GM23338 (cell line): ENCODE results near the gene HDAC9.

Experiments used
- EZH2 ChIP-seq: fragments of 200-600 bp; sonication (generic); IDR thresholded peaks from one replicate; pipeline ENCODE4 v1.8.0; 2017; ENCODE audit warnings: antibody characterized with exemption, mild to moderate bottlenecking, low read depth; ENCODE audit not compliant: unreplicated experiment
- EZH2phosphoT487 ChIP-seq: fragments of 200-600 bp; sonication (generic); IDR thresholded peaks from one replicate; pipeline ENCODE4 v1.8.1; 2018; ENCODE audit warnings: antibody characterized with exemption; ENCODE audit not compliant: unreplicated experiment
- POLR2AphosphoS5 ChIP-seq: IDR thresholded peaks from 2 replicates; pipeline ENCODE4 v1.6.1; 2016; ENCODE audit warnings: antibody characterized with exemption, low read depth
- ZNF331 ChIP-seq: fragments of 250-450 bp; sonication (Bioruptor Pico); IDR thresholded peaks from 2 replicates; pipeline ENCODE4 v1.5.0; 2020; ENCODE audit warnings: low read depth, mild to moderate bottlenecking, moderate library complexity
- TF ChIP-seq, protein P1 (sequence below), 2 experiments: fragments of 200-600 bp in 1 of 2; sonication (generic) in 1 of 2; conservative IDR thresholded peaks; 2 replicates each; pipeline versions ENCODE4 v1.5.1 to v1.6.1; 2016 to 2017; ENCODE audit warnings: antibody characterized with exemption in 2 of 2, low read depth in 2 of 2, mild to moderate bottlenecking in 2 of 2, moderate library complexity in 1 of 2
- TF ChIP-seq, protein P2 (sequence below): fragments of 250-450 bp; sonication (Bioruptor Pico); IDR thresholded peaks from 2 replicates; pipeline ENCODE4 v1.5.0; 2020; ENCODE audit warnings: mild to moderate bottlenecking, moderate library complexity
- TF ChIP-seq, protein P3 (sequence below): IDR thresholded peaks from one replicate; pipeline ENCODE4 v1.6.1; 2018; ENCODE audit warnings: antibody characterized with exemption; ENCODE audit not compliant: unreplicated experiment

DNA sequence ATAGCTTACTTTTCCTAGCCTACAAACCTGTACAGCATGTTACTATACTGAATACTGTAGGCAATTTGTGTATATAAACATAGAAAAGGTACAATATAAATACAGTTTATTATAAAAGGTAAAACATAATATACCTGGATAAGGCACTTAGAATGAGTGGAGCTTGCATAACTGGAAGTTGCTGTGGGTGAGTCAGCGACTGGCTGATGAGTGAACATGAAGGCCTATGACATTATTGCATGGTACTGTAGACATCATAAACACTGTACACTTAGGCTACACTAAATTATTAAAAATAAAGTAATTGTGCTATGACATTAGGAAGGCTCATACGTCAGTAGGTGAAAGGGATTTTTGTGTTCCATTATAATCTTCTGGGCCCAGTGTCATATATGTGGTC is 228.8 kb downstream of the HDAC9 start:
- TF ChIP-seq, protein P1, sequence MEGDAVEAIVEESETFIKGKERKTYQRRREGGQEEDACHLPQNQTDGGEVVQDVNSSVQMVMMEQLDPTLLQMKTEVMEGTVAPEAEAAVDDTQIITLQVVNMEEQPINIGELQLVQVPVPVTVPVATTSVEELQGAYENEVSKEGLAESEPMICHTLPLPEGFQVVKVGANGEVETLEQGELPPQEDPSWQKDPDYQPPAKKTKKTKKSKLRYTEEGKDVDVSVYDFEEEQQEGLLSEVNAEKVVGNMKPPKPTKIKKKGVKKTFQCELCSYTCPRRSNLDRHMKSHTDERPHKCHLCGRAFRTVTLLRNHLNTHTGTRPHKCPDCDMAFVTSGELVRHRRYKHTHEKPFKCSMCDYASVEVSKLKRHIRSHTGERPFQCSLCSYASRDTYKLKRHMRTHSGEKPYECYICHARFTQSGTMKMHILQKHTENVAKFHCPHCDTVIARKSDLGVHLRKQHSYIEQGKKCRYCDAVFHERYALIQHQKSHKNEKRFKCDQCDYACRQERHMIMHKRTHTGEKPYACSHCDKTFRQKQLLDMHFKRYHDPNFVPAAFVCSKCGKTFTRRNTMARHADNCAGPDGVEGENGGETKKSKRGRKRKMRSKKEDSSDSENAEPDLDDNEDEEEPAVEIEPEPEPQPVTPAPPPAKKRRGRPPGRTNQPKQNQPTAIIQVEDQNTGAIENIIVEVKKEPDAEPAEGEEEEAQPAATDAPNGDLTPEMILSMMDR (conservative IDR thresholded peaks at IDR 0.05; ENCODE audit: low read depth in 2 of 2) = no peak
- no peak for TF ChIP-seq ZNF331 (CRISPR knock-in tag)
- TF ChIP-seq POLR2AphosphoS5 = no peak
- TF ChIP-seq, protein P2, sequence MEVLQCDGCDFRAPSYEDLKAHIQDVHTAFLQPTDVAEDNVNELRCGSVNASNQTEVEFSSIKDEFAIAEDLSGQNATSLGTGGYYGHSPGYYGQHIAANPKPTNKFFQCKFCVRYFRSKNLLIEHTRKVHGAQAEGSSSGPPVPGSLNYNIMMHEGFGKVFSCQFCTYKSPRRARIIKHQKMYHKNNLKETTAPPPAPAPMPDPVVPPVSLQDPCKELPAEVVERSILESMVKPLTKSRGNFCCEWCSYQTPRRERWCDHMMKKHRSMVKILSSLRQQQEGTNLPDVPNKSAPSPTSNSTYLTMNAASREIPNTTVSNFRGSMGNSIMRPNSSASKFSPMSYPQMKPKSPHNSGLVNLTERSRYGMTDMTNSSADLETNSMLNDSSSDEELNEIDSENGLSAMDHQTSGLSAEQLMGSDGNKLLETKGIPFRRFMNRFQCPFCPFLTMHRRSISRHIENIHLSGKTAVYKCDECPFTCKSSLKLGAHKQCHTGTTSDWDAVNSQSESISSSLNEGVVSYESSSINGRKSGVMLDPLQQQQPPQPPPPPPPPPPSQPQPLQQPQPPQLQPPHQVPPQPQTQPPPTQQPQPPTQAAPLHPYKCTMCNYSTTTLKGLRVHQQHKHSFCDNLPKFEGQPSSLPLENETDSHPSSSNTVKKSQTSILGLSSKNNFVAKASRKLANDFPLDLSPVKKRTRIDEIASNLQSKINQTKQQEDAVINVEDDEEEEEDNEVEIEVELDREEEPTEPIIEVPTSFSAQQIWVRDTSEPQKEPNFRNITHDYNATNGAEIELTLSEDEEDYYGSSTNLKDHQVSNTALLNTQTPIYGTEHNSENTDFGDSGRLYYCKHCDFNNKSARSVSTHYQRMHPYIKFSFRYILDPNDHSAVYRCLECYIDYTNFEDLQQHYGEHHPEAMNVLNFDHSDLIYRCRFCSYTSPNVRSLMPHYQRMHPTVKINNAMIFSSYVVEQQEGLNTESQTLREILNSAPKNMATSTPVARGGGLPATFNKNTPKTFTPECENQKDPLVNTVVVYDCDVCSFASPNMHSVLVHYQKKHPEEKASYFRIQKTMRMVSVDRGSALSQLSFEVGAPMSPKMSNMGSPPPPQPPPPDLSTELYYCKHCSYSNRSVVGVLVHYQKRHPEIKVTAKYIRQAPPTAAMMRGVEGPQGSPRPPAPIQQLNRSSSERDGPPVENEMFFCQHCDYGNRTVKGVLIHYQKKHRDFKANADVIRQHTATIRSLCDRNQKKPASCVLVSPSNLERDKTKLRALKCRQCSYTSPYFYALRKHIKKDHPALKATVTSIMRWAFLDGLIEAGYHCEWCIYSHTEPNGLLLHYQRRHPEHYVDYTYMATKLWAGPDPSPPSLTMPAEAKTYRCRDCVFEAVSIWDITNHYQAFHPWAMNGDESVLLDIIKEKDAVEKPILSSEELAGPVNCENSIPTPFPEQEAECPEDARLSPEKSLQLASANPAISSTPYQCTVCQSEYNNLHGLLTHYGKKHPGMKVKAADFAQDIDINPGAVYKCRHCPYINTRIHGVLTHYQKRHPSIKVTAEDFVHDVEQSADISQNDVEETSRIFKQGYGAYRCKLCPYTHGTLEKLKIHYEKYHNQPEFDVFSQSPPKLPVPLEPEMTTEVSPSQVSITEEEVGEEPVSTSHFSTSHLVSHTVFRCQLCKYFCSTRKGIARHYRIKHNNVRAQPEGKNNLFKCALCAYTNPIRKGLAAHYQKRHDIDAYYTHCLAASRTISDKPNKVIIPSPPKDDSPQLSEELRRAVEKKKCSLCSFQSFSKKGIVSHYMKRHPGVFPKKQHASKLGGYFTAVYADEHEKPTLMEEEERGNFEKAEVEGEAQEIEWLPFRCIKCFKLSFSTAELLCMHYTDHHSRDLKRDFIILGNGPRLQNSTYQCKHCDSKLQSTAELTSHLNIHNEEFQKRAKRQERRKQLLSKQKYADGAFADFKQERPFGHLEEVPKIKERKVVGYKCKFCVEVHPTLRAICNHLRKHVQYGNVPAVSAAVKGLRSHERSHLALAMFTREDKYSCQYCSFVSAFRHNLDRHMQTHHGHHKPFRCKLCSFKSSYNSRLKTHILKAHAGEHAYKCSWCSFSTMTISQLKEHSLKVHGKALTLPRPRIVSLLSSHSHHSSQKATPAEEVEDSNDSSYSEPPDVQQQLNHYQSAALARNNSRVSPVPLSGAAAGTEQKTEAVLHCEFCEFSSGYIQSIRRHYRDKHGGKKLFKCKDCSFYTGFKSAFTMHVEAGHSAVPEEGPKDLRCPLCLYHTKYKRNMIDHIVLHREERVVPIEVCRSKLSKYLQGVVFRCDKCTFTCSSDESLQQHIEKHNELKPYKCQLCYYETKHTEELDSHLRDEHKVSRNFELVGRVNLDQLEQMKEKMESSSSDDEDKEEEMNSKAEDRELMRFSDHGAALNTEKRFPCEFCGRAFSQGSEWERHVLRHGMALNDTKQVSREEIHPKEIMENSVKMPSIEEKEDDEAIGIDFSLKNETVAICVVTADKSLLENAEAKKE = no peak
- no peak for TF ChIP-seq EZH2phosphoT487
- TF ChIP-seq EZH2 = no peak
- TF ChIP-seq, protein P3, sequence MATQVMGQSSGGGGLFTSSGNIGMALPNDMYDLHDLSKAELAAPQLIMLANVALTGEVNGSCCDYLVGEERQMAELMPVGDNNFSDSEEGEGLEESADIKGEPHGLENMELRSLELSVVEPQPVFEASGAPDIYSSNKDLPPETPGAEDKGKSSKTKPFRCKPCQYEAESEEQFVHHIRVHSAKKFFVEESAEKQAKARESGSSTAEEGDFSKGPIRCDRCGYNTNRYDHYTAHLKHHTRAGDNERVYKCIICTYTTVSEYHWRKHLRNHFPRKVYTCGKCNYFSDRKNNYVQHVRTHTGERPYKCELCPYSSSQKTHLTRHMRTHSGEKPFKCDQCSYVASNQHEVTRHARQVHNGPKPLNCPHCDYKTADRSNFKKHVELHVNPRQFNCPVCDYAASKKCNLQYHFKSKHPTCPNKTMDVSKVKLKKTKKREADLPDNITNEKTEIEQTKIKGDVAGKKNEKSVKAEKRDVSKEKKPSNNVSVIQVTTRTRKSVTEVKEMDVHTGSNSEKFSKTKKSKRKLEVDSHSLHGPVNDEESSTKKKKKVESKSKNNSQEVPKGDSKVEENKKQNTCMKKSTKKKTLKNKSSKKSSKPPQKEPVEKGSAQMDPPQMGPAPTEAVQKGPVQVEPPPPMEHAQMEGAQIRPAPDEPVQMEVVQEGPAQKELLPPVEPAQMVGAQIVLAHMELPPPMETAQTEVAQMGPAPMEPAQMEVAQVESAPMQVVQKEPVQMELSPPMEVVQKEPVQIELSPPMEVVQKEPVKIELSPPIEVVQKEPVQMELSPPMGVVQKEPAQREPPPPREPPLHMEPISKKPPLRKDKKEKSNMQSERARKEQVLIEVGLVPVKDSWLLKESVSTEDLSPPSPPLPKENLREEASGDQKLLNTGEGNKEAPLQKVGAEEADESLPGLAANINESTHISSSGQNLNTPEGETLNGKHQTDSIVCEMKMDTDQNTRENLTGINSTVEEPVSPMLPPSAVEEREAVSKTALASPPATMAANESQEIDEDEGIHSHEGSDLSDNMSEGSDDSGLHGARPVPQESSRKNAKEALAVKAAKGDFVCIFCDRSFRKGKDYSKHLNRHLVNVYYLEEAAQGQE = no peak
